IgD-negative memory B cell (primary cell): Measurements from ENCODE around the gene B4GALT7. TPM values are rescaled to one million over a fixed set of nuclear protein-coding genes. Genes with fewer than 3 reads are reported as not detected.
"Not testable (repeated sequence)": the region's sequence is repeated elsewhere in the genome, so short reads cannot be mapped to it uniquely, and the experiment has no call there.

Source experiments
- H3K27ac Mint-ChIP-seq, 3 donors: one replicate each; pipeline ENCODE4 v1.8.0; 2020 to 2022; ENCODE audit warnings: mild to moderate bottlenecking in 3 of 3, mixed read lengths in 3 of 3, moderate library complexity in 1 of 3
- H3K27me3 Mint-ChIP-seq: one replicate; pipeline ENCODE4 v1.8.0; 2021; ENCODE audit warnings: mixed read lengths
- H3K36me3 Mint-ChIP-seq: one replicate; pipeline ENCODE4 v1.8.0; 2020; ENCODE audit warnings: mild to moderate bottlenecking, mixed read lengths
- H3K4me1 Mint-ChIP-seq, 3 donors: one replicate each; pipeline ENCODE4 v1.8.0; 2020 to 2022; ENCODE audit warnings: mixed read lengths in 3 of 3, mild to moderate bottlenecking in 1 of 3
- H3K4me3 Mint-ChIP-seq, 4 donors: one replicate each; pipeline ENCODE4 v1.8.0; 2020 to 2022; ENCODE audit warnings: mild to moderate bottlenecking in 4 of 4, mixed read lengths in 4 of 4, moderate library complexity in 3 of 4
- H3K9me3 Mint-ChIP-seq, 3 donors: one replicate each; pipeline ENCODE4 v1.8.0; 2020 to 2021; ENCODE audit warnings: mixed read lengths in 3 of 3, mild to moderate bottlenecking in 1 of 3
- polyA plus RNA-seq: library from polyadenylated mRNA; unstranded; fragments of 300-500 nt; fragmentation: Illumina TruSeq; gene quantifications from one replicate; pipeline ENCODE4 v1.2.3, GENCODE V29; 2021

The B4GALT7 gene, protein sequence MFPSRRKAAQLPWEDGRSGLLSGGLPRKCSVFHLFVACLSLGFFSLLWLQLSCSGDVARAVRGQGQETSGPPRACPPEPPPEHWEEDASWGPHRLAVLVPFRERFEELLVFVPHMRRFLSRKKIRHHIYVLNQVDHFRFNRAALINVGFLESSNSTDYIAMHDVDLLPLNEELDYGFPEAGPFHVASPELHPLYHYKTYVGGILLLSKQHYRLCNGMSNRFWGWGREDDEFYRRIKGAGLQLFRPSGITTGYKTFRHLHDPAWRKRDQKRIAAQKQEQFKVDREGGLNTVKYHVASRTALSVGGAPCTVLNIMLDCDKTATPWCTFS
- polyA plus RNA-seq: 26.4 TPM

DNA sequence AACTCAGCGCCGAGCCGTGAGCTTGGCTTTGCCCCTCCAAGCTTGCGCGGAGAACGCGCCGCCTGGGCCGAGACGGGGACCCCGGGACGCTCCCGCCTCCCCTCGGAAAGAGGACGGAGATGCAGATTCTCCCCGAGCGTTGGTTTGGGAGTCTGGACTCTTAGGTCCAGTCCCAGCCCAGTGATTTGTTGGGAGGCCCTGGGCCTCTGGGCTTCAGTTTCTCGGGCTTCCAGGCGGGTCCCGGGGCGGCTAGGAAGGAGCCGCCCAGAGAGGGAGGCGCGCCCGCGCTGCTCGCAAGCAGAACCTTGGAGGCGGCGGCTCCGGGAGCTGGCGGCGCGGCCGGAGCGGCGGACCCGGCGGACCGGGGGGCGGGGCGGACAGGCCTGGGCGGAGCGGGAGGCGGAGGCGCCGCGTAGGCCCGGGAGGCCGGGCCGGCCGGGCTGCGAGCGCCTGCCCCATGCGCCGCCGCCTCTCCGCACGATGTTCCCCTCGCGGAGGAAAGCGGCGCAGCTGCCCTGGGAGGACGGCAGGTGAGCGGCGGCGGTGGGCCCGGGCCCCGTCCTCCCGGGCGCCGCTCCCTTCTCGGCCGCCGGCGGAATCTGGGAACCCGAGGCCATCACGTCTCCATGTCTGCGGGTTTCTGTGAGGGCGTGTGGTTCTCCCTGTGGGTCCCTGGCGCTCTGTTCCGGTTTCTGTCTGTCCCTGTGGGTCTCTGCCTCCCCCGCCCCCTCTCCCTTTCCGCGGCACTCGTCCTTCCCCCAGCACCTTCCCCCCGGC is at the start of gene B4GALT7:
TSS of gene B4GALT7 (plus strand) at position 402 of the 777 bp plus-strand sequence. CDS start at position 481, 79 bp downstream.
- peak within 1 kb of the TSS; percentile 92 to 93 (median 92) for H3K27ac Mint-ChIP-seq
- H3K9me3 Mint-ChIP-seq: no peaks in the 10 kb centered on the region
- H3K4me1 Mint-ChIP-seq: peaks cover 28% of the 10 kb centered on the region in 3 donors
- H3K27me3 Mint-ChIP-seq: no peaks in the 10 kb centered on the region
- peak within 1 kb of the TSS; percentile 87 to 96 (median 92) for H3K4me3 Mint-ChIP-seq
- H3K36me3 Mint-ChIP-seq: no peaks in the 10 kb centered on the region

DNA sequence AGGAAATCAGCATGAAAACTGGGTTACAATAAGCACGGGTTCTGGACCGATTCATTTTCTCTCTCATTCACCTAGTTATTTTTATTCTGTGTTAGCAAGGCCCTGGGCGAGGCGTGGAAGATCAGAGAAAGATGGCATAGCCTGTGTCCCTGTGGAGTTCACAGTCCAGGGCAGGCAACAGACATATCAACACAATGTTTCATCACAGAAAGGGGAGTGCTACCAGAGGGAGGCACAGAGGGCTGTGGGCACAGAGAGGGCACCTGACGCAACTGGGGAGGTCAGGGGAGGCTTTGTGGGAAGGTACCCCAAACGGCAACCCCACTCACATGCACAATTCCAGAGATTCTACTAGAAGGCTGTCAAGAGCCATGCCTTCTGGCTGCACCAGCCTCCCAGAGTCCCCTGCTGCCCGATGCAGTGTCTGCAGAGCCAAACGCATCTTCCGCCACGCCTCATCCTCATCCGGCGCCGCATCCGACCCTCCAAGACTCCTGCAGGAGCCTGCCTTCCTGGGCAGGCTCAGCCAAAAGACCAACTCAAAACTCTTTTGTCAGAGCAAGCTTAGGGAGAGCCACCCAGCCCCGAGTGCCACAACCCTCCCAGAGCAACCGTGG is 47.0 kb upstream of the B4GALT7 start:
- no peaks in the 10 kb centered on the region for H3K9me3 Mint-ChIP-seq
- peaks cover 22 to 32% (median 24%) of the 10 kb centered on the region in 3 donors for H3K4me1 Mint-ChIP-seq
- no peaks in the 10 kb centered on the region for H3K27me3 Mint-ChIP-seq
- H3K36me3 Mint-ChIP-seq: peaks cover under 1% of the 10 kb centered on the region
- peak overlapping the region; percentile 46 to 94 (median 51) for H3K27ac Mint-ChIP-seq
- H3K4me3 Mint-ChIP-seq: peak overlapping the region; percentile 77 to 88 (median 84)

DNA sequence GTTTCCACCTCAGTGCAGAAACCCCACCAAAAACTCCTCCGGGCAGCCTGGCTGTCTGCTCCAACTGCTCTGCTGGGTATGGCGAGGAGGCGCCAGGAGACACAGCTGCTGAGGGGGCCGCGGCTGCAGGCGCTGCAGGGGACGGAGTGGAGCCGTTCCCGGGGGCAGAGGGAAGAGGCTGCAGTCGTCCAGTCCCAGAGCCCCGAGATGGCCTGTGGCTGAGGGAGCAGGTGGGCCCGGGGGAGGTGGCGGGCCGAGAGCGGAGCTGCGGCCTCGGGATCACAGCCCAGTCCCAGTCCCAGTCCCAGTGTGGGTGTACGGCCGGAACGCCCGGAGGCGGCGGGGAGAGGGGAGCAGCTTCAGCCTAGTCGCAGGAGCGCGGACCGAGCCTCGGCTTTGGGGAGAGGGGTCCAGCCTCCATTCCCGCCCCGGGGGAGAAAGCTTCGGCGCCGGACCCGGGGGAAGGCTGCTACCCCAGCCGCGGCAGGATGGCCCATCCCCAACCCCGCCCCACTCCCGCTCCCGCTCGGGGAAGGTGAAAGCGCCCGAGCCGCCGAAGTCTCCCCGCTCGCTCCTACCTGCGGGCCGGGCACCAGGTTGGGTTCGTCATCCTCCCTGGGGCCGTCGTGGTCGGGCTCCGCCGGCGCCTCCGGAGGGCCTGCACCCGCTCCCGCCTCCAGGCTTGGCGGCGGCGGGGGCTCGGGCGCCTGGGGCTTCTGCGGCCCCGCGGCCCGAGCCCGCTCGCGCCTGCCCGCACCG is 46.1 kb upstream of the B4GALT7 start:
- H3K4me3 Mint-ChIP-seq: peak overlapping the region; percentile 77 to 93 (median 85)
- H3K4me1 Mint-ChIP-seq: peaks cover 21 to 27% (median 22%) of the 10 kb centered on the region in 3 donors
- peak overlapping the region in 1 of 3 donors; percentile 51 for H3K27ac Mint-ChIP-seq

DNA sequence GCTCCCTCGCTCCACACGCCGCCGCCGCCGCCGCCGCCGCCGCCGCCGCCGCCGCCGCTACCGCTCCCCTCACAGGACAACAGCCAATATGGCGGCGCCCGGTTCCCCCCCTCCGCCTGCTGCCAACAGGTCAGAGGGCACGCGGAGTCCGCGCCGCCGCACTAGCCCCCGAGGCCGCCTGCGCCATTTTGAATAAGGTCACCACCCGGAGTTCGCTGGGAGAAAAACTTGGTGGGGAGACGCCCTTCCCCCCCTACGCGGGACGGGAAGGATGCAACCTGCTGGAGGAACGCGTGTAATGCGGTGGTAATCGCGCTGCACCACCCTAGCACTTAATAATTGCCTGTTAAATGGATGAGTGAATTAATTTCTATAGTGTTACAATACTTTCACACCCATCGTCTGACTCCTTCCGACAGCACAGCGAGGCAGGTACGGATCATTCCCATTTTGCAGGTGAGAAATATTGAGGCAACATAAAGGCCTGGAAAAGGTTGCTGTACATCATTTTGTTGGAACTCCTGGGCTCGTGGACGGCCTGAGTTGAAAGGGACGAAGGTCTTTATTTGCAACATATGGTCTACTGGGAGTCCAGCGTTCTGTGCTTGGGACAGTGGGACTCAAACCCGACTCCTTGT is 45.3 kb upstream of the B4GALT7 start, which contains the start of gene FAM193B:
TSS of gene FAM193B (minus strand) at position 90 of the 638 bp plus-strand sequence. CDS start 105 bp downstream, outside the sequence.
- peaks cover 21 to 27% (median 22%) of the 10 kb centered on the region in 3 donors for H3K4me1 Mint-ChIP-seq
- H3K4me3 Mint-ChIP-seq: peak within 1 kb of the TSS; percentile 79 to 97 (median 95)
- H3K9me3 Mint-ChIP-seq: no peaks in the 10 kb centered on the region
- H3K27me3 Mint-ChIP-seq: no peaks in the 10 kb centered on the region
- peak within 1 kb of the TSS; percentile 51 to 95 (median 93) for H3K27ac Mint-ChIP-seq
- H3K36me3 Mint-ChIP-seq: no peaks in the 10 kb centered on the region

More for the DNA sequence above, 46.1 kb upstream of the B4GALT7 start:
- Mint-ChIP-seq H3K36me3 (no peaks in the 10 kb centered on the region), H3K9me3 (no peaks in the 10 kb centered on the region), H3K27me3 (no peaks in the 10 kb centered on the region)

DNA sequence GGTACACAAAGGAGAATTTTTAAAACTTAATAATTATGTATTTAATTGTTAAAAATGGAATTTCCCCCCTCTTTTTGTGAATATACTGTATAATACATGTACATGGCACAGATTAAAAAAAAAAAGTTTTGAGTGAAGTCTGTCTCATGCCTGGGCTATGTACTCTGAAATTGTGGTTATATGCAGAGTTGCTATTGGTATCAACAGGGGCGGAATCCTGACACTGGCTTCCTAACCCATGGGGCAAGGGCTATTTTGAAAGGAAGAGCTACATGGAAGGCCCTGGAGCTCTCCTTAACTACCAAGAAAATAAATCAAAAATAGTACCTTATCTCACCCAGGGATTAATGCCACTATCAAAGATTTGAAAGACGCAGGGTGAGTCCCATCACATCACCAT is 44.7 kb upstream of the B4GALT7 start:
- peak overlapping the region; percentile 56 to 97 (median 86) for H3K4me3 Mint-ChIP-seq
- no peaks in the 10 kb centered on the region for H3K9me3 Mint-ChIP-seq
- peak overlapping the region in 1 of 3 donors; percentile 95 for H3K27ac Mint-ChIP-seq
- peaks cover 20 to 25% (median 21%) of the 10 kb centered on the region in 3 donors for H3K4me1 Mint-ChIP-seq
- H3K27me3 Mint-ChIP-seq: no peaks in the 10 kb centered on the region
- H3K36me3 Mint-ChIP-seq: no peaks in the 10 kb centered on the region

DNA sequence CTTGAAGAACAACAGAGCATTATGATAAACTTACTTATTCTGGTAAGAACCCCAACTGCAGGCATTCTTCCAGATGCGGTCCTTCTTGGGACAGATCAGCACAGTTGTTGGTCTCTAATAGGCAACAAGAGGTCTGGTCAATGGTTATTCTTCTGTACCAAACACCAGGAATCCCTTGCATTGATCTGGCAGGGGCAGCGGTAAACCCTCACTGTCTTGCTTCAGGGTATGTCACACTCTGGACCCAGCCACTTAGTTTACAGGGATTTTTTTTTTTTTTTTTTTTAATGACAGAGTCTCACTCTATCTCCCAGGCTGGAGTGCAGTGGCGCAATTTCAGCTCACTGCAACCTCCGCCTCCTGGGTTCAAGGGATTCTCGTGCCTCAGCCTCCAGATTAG is 44.3 kb upstream of the B4GALT7 start:
- Mint-ChIP-seq H3K36me3 (no peaks in the 10 kb centered on the region), H3K9me3 (no peaks in the 10 kb centered on the region), H3K27ac (no peak overlapping the region), H3K4me1 (peaks cover 18 to 23% (median 21%) of the 10 kb centered on the region in 3 donors), H3K4me3 (peak overlapping the region in 1 of 4 donors; percentile 93), H3K27me3 (no peaks in the 10 kb centered on the region)

DNA sequence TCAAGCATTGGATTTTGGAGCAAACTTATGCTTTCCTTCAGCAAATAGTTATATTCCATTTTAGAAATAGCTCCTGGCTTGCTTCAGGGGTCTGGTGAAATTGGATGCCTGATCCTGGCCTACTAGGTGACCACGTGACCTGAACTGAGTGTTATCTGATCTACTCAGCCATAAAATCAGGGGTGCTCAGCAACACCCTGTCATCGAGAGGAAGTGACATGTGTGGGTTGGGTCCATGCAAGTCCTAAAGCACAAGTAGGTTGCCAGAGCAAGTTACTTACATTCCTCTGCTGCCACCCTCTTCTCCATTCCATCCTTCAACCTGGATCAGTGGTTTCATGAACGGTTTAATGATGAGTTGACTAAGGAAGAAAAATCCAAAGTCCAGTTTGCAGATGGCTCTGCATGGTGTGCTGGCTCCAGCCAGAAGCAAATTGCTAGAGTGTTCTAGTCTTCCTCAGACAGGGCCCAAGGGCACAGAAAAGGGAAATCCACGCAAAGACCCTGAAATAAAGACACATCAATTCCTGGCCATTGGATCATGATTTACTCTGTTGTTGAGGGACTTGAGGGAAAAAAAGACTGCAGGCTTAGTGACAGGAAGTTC is 42.8 kb upstream of the B4GALT7 start:
- Mint-ChIP-seq H3K27me3 (no peaks in the 10 kb centered on the region), H3K36me3 (no peaks in the 10 kb centered on the region), H3K9me3 (no peaks in the 10 kb centered on the region), H3K4me1 (peaks cover 14 to 20% (median 20%) of the 10 kb centered on the region in 3 donors), H3K4me3 (no peak overlapping the region), H3K27ac (peak overlapping the region in 1 of 3 donors; percentile 86)

DNA sequence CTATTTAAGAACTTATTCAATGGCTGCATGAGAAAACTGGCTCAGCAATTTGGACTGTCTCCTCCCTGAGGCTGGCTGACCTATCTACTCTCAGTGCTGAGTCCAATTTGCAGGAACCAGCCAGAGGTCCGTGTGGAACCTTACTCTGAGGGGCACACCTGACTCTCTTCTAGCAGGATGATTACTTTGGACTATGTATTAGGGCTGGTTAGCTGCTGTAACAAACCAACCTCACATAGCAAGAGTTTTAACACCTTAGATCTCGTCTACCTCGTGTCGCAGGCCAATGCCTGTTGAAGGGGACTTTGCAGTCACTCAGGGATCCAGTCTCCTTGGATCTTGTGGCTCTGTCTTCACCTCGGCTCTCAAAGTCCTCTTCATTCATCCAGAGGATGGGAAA is 42.1 kb upstream of the B4GALT7 start:
- no peak overlapping the region for H3K4me3 Mint-ChIP-seq
- H3K27me3 Mint-ChIP-seq: no peaks in the 10 kb centered on the region
- peaks cover 10 to 16% (median 14%) of the 10 kb centered on the region in 3 donors for H3K4me1 Mint-ChIP-seq
- no peaks in the 10 kb centered on the region for H3K9me3 Mint-ChIP-seq
- H3K36me3 Mint-ChIP-seq: no peaks in the 10 kb centered on the region
- no peak overlapping the region for H3K27ac Mint-ChIP-seq

DNA sequence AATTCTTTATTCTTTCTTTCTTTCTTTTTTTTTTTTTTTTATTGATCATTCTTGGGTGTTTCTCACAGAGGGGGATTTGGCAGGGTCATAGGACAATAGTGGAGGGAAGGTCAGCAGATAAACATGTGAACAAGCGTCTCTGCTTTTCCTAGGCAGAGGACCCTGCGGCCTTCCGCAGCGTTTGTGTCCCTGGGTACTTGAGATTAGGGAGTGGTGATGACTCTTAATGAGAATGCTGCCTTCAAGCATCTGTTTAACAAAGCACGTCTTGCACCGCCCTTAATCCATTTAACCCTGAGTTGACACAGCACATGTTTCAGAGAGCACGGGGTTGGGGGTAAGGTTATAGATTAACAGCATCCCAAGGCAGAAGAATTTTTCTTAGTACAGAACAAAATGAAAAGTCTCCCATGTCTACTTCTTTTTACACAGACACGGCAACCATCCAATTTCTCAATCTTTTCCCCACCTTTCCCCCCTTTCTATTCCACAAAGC is 40.4 kb upstream of the B4GALT7 start:
- not testable (repeated sequence) for H3K36me3 Mint-ChIP-seq, H3K27ac Mint-ChIP-seq, H3K4me3 Mint-ChIP-seq, H3K9me3 Mint-ChIP-seq, H3K27me3 Mint-ChIP-seq, H3K4me1 Mint-ChIP-seq

DNA sequence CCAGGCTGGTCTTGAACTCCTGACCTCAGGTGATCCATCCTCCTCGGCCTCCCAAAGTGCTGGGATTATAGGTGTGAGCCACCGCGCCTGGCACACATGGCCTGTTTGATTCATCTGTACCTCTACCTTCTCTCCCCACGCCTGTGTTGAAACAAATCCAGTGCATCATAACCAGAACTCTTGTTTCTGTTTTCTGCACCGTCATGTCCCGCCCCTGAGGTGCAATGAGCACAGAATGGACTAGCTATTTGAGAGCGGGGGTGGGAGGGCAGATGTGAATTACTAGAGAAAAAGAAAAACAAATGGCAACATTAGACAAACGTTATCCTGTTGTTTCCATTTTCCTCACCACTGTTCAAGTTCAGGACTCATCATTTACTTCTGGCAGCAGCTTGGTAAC is 34.9 kb upstream of the B4GALT7 start:
- no peak overlapping the region for H3K4me3 Mint-ChIP-seq
- peaks cover 6% of the 10 kb centered on the region for H3K27me3 Mint-ChIP-seq
- no peak overlapping the region for H3K27ac Mint-ChIP-seq
- peaks cover 0 to 4% (median 0%) of the 10 kb centered on the region in 3 donors for H3K4me1 Mint-ChIP-seq
- no peaks in the 10 kb centered on the region for H3K36me3 Mint-ChIP-seq
- H3K9me3 Mint-ChIP-seq: peaks cover 0 to 2% (median 0%) of the 10 kb centered on the region in 3 donors

DNA sequence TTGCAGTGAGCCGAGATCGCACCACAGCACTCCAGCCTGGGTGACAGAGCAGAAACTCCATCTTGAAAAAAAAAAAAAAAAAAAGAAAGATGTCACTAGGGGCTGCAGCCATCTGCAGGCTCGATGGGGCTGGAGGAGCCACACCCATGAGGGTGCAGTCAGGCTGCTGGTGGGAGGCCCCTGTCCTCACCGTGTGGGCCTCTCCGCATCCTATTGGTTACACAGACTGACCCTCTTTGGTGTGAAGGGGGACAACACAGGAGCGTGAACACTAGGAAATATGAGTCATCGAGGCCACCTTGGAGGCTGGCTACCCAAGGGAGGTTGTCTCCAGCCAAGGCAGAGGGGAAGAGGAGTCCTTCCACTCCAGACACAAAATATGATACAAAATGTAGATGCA is 31.6 kb upstream of the B4GALT7 start:
- H3K27ac Mint-ChIP-seq: peak overlapping the region in 1 of 3 donors; percentile 77

DNA sequence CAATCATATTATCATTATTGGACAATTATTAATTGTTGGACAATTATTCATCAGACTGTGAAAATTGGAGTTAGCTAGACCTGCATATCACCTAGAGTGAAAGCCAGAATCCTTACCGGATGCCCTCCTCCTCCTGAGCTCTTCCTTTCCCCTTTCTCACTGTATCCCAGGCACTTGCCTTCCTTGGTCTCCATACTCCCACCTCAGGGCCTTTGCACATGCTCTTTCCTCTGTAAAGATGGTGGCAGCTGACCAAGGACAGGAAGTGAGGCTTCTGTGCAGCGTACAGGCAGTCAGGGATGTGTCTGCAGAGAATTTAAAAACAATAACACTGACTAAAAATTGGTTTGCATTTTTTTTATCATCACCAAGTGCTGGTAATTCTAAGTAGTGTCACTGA is 30.0 kb upstream of the B4GALT7 start:
- Mint-ChIP-seq H3K4me3 (no peak overlapping the region), H3K27ac (no peak overlapping the region), H3K4me1 (peaks cover 0 to 4% (median 0%) of the 10 kb centered on the region in 3 donors), H3K27me3 (peaks cover 9% of the 10 kb centered on the region), H3K36me3 (no peaks in the 10 kb centered on the region), H3K9me3 (peaks cover 0 to 2% (median 0%) of the 10 kb centered on the region in 3 donors)

More for the DNA sequence above, 31.6 kb upstream of the B4GALT7 start:
- peaks cover 0 to 4% (median 0%) of the 10 kb centered on the region in 3 donors for H3K4me1 Mint-ChIP-seq
- no peaks in the 10 kb centered on the region for H3K36me3 Mint-ChIP-seq
- H3K4me3 Mint-ChIP-seq: no peak overlapping the region
- peaks cover 6% of the 10 kb centered on the region for H3K27me3 Mint-ChIP-seq
- peaks cover 0 to 2% (median 0%) of the 10 kb centered on the region in 3 donors for H3K9me3 Mint-ChIP-seq

DNA sequence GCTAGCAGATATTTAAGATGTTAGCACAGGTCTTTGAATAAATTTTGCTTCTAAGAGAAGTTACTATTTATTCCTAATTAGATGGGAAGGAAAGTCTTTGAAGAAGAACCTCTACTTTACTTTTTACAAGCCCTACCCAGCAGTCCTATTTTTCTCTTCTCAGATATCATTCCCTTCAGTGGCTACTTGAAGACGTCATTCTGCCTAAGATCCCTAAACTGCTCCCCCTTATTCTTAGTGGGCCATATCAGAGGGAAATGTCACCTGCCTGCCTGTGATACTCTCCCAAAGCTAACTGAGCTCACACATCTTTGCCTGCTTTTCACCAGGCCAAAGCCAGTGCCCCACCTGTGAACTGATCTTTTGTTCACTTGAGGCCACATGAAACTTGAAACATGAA is 24.4 kb upstream of the B4GALT7 start:
- peaks cover 0 to 1% (median 0%) of the 10 kb centered on the region in 3 donors for H3K4me1 Mint-ChIP-seq
- H3K4me3 Mint-ChIP-seq: no peak overlapping the region
- no peaks in the 10 kb centered on the region for H3K36me3 Mint-ChIP-seq
- peaks cover 4% of the 10 kb centered on the region for H3K27me3 Mint-ChIP-seq
- H3K27ac Mint-ChIP-seq: no peak overlapping the region
- H3K9me3 Mint-ChIP-seq: no peaks in the 10 kb centered on the region
